A549 treated with AZD9567 at 1 μM for 4 hours (cell line): ENCODE data around the gene SDK2. TPM values are rescaled to one million over a fixed set of nuclear protein-coding genes. Genes with fewer than 3 reads are reported as not detected.

Experiments used
- total RNA-seq: library from RNA; stranded (reverse); fragments of 200-300 nt; extraction: Qiagen RNA extraction; gene quantifications from 5 replicates; pipeline ENCODE4 v1.2.3, GENCODE V29; 2022; ENCODE audit not compliant: insufficient read depth

The SDK2 gene
- 0.92 to 1.4 TPM (median 1.1 TPM) in 5 replicates for total RNA-seq

DNA sequence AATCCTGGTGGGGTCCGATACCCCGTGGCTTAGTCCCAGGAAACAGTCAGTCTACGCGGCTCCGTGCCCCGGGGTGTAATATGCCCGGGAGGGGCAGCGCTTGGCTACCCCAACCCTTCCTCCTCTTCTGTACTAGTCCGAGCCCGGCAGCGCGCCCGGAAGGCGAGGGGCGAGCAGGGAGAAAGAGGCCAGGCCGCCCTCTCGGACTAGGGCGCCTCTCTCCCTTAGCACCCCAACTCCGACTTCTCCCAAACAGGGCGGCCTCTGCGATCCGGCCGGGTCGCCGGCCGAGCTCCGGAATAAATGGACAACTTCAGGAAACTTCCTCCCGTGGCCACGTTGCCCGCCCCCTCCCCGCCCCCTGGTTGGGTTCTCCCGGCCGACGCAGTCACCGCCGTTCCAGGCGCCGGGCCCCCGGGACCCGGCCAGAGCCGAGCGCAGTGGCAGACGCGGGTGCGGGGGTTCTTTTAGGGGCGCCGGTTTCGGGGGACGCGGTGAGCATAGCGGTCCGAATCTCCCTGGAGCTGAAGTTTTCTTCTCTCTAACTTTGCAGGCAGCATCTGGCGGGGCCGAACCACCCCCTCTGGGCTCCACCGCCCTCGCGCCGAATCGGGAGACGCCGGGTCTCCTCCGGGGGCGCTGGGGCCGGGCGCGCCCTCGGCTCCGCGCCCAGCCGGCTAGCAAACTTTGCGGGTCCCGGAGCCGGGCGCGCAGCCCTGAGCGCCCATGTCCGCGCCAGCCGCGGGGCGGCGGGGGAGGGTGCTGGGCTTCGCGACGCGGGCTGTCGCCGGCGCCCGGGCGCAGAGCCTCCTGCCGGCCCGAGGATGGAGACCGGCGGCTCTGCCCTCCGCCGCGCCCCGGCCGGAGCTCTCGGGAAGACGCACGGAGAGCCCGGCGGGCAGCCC lies at the start of gene SDK2:
SDK2 (minus strand) TSS at position 301 of the 905 bp plus-strand sequence. CDS start 357 bp downstream, outside the sequence.

DNA sequence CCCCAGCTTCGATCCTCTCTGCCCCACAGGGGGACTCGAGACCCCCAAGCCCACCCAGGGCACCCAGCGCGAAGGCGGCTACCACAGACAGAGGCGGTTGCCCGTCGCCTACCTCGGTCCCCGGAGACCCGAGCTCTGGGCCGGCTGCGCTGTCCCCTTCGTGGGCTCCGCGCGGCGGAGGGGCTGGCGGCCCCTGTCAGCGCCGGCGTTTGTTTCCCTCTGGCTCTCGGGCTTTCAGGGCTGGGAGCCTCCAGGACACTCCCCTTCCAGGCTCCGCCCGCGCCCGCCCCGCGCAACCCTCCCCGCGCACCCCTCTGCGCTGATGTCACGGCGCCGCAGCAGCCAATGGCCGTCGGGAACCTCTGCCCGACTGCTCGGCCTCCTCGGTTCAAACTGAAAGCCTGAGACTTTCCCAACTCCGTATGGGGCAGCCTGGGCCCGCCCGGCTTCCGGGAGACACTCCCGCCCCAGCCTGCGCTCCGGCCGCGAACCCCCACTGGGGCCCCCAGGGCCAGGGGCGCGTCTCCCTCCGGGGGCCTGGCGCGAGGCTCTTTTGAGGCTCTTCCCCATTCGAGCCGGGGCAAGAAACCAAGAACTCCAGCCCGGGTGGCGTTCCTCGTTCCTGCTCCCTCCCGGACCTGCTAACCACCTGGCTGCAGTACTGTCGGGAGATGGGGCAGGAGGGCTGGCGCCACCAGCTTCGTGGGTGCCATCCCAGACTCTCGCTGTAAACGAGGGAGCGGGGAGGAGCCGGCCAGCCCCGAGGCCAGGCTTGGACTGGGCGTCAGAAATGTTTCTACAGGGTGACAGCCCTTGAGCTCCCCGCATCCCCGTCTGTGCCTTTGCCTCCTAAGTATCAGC lies 332.2 kb downstream of the SDK2 start, which contains the start of gene CDC42EP4:
CDC42EP4 (minus strand) TSS at position 221 of the 861 bp plus-strand sequence. CDS start 25,501 bp downstream, outside the sequence.

